GM13977 (cell line): ENCODE data around the gene RPS21.

Source experiments
- DNase-seq: peaks from one replicate; pipeline ENCODE4 v3.0.0; 2012; ENCODE audit warnings: low spot score
- in situ Hi-C: fragments of 300-500 bp; cut with MboI; formaldehyde crosslinking; loops from one replicate; pipeline ENCODE4 v1.12.0; 2022; ENCODE audit warnings: low sequenced_read_pairs, low pct_unique_long_range_greater_than_20kb, mixed read lengths, inconsistent platforms; ENCODE audit not compliant: unreplicated experiment
- TF ChIP-seq, protein P1 (sequence below): IDR thresholded peaks from 2 replicates; pipeline ENCODE4 v1.5.1; 2012; ENCODE audit warnings: mild to moderate bottlenecking, control low read depth; ENCODE audit not compliant: insufficient read depth; ENCODE audit errors: extremely low read depth, missing control alignments

The RPS21 gene

DNA sequence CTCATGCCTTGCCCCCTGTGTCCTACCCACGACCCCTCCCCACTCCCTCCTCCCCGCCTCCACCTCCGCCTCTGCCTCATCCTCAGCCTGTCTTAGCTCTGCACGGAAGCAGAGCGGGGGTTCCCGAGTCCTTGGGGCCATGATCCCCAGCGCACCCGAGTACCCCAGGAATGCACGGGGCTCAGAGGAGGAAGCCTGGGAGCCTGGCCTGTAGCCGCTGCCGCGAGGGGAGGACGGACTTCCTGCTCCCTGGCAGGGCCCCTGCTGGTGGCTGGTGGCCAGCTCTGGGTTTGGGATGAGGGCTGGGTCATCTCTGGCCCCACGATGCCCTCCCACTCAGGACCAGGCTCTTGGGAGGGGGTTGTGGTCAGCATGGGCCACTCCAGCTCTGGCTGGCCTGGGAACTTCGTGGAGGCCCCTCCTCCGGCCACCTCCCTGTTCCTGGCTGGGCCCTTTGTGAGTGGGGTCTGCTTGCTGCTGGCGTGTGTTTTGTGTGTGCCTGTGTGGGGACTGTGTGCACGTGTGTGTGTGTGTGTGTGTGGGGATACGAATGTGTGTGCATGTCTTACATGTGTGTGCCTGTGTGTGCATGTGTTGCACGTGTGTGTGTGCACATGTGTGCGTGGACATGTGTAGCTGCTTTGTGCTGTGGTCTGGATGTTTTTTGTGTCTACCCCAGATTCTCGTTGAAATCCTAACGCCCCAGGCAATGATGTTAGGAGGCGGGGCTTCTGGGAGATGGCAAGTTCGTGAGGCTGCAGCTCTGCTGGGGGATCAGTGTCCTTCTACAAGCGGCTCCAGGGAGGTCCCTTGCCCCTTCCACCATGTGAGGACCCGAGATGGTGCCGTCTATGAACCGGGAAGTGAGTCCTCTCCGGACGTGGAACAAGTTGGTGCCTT is 41.7 kb downstream of the RPS21 start:
- TF ChIP-seq, protein P1, sequence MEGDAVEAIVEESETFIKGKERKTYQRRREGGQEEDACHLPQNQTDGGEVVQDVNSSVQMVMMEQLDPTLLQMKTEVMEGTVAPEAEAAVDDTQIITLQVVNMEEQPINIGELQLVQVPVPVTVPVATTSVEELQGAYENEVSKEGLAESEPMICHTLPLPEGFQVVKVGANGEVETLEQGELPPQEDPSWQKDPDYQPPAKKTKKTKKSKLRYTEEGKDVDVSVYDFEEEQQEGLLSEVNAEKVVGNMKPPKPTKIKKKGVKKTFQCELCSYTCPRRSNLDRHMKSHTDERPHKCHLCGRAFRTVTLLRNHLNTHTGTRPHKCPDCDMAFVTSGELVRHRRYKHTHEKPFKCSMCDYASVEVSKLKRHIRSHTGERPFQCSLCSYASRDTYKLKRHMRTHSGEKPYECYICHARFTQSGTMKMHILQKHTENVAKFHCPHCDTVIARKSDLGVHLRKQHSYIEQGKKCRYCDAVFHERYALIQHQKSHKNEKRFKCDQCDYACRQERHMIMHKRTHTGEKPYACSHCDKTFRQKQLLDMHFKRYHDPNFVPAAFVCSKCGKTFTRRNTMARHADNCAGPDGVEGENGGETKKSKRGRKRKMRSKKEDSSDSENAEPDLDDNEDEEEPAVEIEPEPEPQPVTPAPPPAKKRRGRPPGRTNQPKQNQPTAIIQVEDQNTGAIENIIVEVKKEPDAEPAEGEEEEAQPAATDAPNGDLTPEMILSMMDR = no peak
- no peak for DNase-seq
- in situ Hi-C loops = no loop called here

DNA sequence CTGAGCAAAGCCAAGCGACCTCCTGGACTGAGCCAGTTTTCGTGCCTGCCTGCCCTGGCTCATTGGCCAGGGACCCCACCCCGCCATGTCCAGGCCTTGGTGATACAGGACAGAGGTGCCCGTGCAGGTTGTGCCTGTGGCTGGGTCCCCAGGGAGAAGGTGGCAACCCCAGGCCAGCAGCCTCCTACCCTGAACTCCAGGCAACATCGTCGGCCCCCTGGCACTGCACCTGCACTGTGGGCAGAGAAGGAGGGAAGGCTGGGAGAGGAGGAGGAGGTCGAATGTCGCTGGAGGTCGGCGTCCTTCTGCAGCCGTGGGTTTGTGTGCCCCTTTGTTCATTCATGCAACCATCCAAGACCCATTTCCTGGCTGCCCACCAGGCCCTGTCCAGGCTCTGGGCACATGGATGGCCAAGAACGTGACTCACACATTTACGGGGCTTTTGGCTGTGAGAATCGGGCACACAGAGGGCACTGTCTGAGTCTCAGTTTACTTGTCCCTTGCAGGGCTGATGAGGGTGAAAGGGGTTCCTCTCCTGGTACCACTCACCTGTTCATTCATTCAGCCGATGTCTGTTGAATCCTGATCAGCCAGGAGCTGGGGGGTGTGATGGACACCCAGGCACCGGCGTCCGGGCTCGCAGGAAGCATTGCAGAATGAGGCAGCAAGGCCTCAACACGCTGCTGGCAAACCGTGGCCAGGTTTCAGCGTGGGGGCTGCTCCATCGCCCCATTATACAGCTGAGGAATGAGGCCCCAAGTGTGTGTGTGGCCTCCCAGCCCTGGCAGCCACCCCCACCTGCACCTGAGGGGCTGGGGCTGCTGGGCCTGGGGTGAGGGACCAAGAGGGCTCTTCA is 42.8 kb downstream of the RPS21 start:
- TF ChIP-seq, protein P1 = no peak
- no peak for DNase-seq
- in situ Hi-C loops = no loop called here

DNA sequence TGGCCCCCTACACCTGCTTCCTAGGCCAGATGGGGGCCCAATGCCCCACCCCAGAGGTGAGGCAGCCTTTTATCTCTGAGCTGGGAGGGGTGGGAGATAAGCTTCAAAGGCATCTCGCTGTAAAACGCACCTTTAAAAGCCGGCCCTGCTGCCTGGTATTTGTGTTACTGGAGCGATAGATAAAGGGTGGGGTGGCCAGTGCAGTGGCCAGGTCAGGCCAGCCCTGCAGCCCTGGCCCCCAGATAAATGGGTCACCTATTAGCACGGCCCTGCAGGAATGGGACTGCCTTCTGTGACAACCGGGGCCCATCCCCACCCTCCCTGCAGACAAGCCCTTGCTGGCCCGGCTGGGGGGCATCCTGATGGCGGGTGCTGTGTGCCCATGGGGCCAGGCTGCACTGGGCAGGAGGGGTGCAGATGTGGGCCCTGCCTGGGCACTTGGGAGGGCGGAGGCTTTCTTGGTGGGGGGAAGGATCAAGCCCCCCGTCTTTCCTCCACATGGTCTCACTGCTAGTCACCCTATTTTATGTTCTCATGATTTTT is 43.5 kb downstream of the RPS21 start:
- no peak for DNase-seq
- in situ Hi-C loops = no loop called here
- TF ChIP-seq, protein P1 = no peak

DNA sequence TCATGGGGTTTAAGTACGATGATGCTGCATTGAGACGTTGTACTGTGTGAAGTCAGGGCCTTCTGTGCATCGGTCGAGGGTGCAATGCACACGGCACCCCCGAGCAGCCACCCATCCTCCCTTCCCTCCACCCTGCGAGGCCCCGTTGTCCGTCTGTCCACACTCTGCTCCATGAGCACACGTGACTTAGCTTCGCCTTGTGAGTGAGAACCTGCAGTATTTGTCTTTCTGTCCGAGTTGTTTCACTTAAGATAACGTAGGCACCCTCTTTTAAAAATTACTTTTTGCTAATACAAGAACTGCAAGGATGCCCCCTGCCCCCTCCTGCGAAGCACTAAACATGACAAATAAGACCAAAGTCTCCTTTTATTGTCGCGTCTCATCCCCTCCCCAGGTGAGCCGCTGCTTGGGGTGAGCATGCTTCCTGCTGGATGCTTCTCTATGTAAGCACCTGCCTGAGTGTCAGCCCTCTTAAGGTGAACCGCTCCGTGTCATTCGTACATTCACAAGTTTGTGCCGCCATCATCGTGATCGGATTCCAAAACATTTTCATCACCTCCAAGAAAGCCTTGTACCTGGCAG is 44.1 kb downstream of the RPS21 start:
- no peak for DNase-seq
- TF ChIP-seq, protein P1 = no peak
- in situ Hi-C loops = no loop called here

DNA sequence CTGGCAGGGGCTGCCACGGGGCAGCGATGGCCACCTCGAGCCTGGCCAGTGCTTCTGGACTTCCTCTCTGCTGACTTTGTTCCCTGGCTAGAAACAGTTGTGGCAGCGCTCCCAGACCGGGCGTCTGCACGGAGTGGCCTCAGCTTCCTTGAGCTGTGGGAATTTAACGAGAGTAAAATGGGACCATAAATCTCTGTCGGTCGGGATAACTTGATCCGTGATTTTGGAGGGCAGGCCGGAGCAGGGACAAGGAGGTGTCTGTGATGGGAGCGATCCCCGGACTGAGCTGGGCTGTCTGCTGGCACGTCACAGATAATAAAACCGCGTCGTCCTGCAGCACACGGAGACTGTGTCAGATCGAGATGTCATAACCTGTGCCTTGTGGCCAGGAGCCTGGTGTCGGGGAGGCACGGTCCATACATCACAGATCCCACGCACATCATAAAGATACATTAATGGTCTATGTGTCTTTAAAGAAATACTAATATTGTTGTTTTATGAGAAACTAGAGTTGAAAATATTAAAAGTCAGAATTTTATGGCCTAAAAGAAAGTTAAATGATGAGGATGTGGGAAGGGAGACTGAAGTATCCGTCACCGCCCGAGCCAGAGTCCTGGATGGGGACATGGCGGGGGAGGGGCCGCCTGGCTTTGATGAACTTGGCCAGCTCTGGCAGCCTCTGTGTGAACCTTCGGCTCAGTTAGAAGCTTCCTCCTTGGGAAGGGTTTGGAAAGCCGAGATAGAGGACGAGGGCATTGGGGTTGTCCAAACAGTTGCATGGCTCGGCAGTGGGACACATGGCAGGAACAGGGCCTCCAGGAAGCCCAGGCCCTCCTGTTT is 47.0 kb downstream of the RPS21 start:
- in situ Hi-C loops = no loop called here
- DNase-seq = no peak
- TF ChIP-seq, protein P1 = no peak
